ENCODE data around the gene SEMA5A.

DNA sequence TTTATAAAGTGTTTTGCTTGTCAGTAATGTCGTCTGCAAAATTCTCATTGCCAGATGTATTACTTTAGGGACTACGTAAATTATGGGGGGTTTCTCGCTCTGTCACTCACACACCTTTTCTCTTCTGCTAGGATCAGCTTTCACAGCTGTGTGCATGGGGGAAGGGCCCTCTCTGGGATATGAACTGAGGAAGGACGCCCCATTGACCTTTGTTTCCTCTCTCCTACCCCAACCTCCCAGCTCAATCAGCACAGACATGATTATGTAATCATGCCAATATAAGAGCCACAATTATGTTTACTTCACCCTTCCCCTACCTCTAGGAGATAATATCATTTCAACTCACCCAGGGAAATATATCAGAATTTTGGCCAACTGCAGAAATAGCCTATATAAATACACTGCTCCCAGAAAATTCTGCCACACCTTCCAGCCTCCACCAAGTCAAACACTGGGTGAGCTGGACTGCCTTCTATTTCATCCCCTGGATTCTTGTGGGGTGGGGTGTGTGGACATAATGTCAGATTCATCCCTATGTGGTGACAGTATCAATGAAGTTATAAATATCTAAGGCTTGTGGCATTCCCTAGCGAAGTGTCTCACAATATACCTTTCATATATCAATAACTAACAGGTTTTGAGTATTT lies 12.6 kb upstream of the SEMA5A start:
- TF ChIP-seq, protein P1, sequence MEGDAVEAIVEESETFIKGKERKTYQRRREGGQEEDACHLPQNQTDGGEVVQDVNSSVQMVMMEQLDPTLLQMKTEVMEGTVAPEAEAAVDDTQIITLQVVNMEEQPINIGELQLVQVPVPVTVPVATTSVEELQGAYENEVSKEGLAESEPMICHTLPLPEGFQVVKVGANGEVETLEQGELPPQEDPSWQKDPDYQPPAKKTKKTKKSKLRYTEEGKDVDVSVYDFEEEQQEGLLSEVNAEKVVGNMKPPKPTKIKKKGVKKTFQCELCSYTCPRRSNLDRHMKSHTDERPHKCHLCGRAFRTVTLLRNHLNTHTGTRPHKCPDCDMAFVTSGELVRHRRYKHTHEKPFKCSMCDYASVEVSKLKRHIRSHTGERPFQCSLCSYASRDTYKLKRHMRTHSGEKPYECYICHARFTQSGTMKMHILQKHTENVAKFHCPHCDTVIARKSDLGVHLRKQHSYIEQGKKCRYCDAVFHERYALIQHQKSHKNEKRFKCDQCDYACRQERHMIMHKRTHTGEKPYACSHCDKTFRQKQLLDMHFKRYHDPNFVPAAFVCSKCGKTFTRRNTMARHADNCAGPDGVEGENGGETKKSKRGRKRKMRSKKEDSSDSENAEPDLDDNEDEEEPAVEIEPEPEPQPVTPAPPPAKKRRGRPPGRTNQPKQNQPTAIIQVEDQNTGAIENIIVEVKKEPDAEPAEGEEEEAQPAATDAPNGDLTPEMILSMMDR (IDR thresholded peaks at IDR 0.05): no peak
- no peak for TF ChIP-seq POLR2A (IDR thresholded peaks at IDR 0.05)

Data from breast epithelium (tissue), 3 donors.